ENCODE measurements around the gene ARHGAP6. TPM values are rescaled to one million over a fixed set of nuclear protein-coding genes. Genes with fewer than 3 reads are reported as not detected.

Gene ARHGAP6
- 10 to 100 TPM; 13.9 to 19.4 (median 15.4) TPM for polyA plus RNA-seq (ENCODE audit: insufficient read length in 3 of 3)
- long read RNA-seq, donor 1, partial matches to known transcripts = 5 of 5 reads
- long read RNA-seq, donor 1, other reads (novel, unspliced or antisense) = 0 of 5 reads
- long read RNA-seq, donor 2, partial matches to known transcripts = 5 of 5 reads
- long read RNA-seq, donor 2, other reads (novel, unspliced or antisense) = 0 of 5 reads
- long read RNA-seq, donor 3, partial matches to known transcripts = 0 of 1 reads
- long read RNA-seq, donor 3, other reads (novel, unspliced or antisense) = 0 of 1 reads
- long read RNA-seq, donor 4 = 0 reads
- long read RNA-seq, donor 5, partial matches to known transcripts = 0 of 2 reads
- long read RNA-seq, donor 5, other reads (novel, unspliced or antisense) = 0 of 2 reads
- long read RNA-seq, donor 6 = 0 reads
- long read RNA-seq, donor 7 = 0 reads
- long read RNA-seq, donor 8, partial matches to known transcripts = 0 of 1 reads
- long read RNA-seq, donor 8, other reads (novel, unspliced or antisense) = 0 of 1 reads
- long read RNA-seq, donor 9 = 0 reads
- long read RNA-seq, donor 10 = 0 reads
- long read RNA-seq, donor 11, partial matches to known transcripts = 0 of 1 reads
- long read RNA-seq, donor 11, other reads (novel, unspliced or antisense) = 0 of 1 reads
- long read RNA-seq, donor 12 = 0 reads
- long read RNA-seq, donor 13, partial matches to known transcripts = 6 of 6 reads
- long read RNA-seq, donor 13, other reads (novel, unspliced or antisense) = 0 of 6 reads
- long read RNA-seq, donor 14 = 0 reads
- long read RNA-seq, donor 15 = 0 reads
- long read RNA-seq, donor 16, partial matches to known transcripts = 0 of 1 reads
- long read RNA-seq, donor 16, other reads (novel, unspliced or antisense) = 0 of 1 reads

GRCh38 chrX:11665168-11666111, at the start of gene ARHGAP6:
ARHGAP6 (minus strand) TSS chrX:11665920; CDS start chrX:11664828, 1,092 bp downstream.
- DNase-seq (ENCODE audit: extremely low read depth in 1 of 11, low read depth in 9 of 11, low spot score in 4 of 11) = peak in 2 of 11 donors; percentile 25 to 33

GRCh38 chrX:11704725-11705495, 39.2 kb upstream of the ARHGAP6 start:
- no peak for DNase-seq (ENCODE audit: extremely low read depth in 1 of 11, low read depth in 9 of 11, low spot score in 4 of 11)

- DNase-seq (ENCODE audit: extremely low read depth in 1 of 11, low read depth in 9 of 11, low spot score in 4 of 11) = no peak
Observed at GRCh38 chrX:11703855-11704254, 38.1 kb upstream of the ARHGAP6 start.

GRCh38 chrX:11702965-11703631, 37.4 kb upstream of the ARHGAP6 start:
- no peak for DNase-seq (ENCODE audit: extremely low read depth in 1 of 11, low read depth in 9 of 11, low spot score in 4 of 11)

GRCh38 chrX:11702420-11702819, 36.7 kb upstream of the ARHGAP6 start:
- DNase-seq (ENCODE audit: extremely low read depth in 1 of 11, low read depth in 9 of 11, low spot score in 4 of 11) = no peak

- no peak for DNase-seq (ENCODE audit: extremely low read depth in 1 of 11, low read depth in 9 of 11, low spot score in 4 of 11)
Observed at GRCh38 chrX:11698702-11699101, 33.0 kb upstream of the ARHGAP6 start.

GRCh38 chrX:11688201-11688600, 22.5 kb upstream of the ARHGAP6 start:
- DNase-seq (ENCODE audit: extremely low read depth in 1 of 11, low read depth in 9 of 11, low spot score in 4 of 11) = no peak

- DNase-seq (ENCODE audit: extremely low read depth in 1 of 11, low read depth in 9 of 11, low spot score in 4 of 11) = no peak
Observed at GRCh38 chrX:11687157-11687556, 21.4 kb upstream of the ARHGAP6 start.

GRCh38 chrX:11683057-11683456, 17.3 kb upstream of the ARHGAP6 start:
- no peak for DNase-seq (ENCODE audit: extremely low read depth in 1 of 11, low read depth in 9 of 11, low spot score in 4 of 11)

- no peak for DNase-seq (ENCODE audit: extremely low read depth in 1 of 11, low read depth in 9 of 11, low spot score in 4 of 11)
Observed at GRCh38 chrX:11678158-11678557, 12.4 kb upstream of the ARHGAP6 start.

GRCh38 chrX:11672213-11672612, 6.5 kb upstream of the ARHGAP6 start:
- DNase-seq (ENCODE audit: extremely low read depth in 1 of 11, low read depth in 9 of 11, low spot score in 4 of 11) = no peak

- DNase-seq (ENCODE audit: extremely low read depth in 1 of 11, low read depth in 9 of 11, low spot score in 4 of 11) = no peak
Observed at GRCh38 chrX:11670316-11670715, 4.6 kb upstream of the ARHGAP6 start.

- DNase-seq (ENCODE audit: extremely low read depth in 1 of 11, low read depth in 9 of 11, low spot score in 4 of 11) = peak in 1 of 11 donors; percentile 67
Observed at GRCh38 chrX:11666952-11667685, 1.4 kb upstream of the ARHGAP6 start.

GRCh38 chrX:11666164-11666563, 444 bp upstream of the ARHGAP6 start:
- peak in 2 of 11 donors; percentile 22 to 23 for DNase-seq (ENCODE audit: extremely low read depth in 1 of 11, low read depth in 9 of 11, low spot score in 4 of 11)

- DNase-seq (ENCODE audit: extremely low read depth in 1 of 11, low read depth in 9 of 11, low spot score in 4 of 11) = no peak
Observed at GRCh38 chrX:11664211-11665167, 1.2 kb downstream of the ARHGAP6 start.

- DNase-seq (ENCODE audit: extremely low read depth in 1 of 11, low read depth in 9 of 11, low spot score in 4 of 11) = no peak
Observed at GRCh38 chrX:11663875-11664210, 1.9 kb downstream of the ARHGAP6 start.
